ENCODE measurements around the gene LLPH.
A peak's percentile ranks its signal among the peaks of the same experiment; 100 is the strongest.

GRCh38 chr12:66107451-66107915 lies 23.1 kb downstream of the LLPH start:
- TF ChIP-seq POLR2A (IDR thresholded peaks at IDR 0.05) (no peak), CTCF (IDR thresholded peaks at IDR 0.05) (peak in 5 of 7 experiments; percentile 72 to 80 (median 78)), POLR2AphosphoS5 (IDR thresholded peaks at IDR 0.05) (no peak), EP300 (IDR thresholded peaks at IDR 0.05) (no peak)

Data from stomach (tissue), 4 donors.